HL-60 (cell line): ENCODE data around the gene AOPEP.
"Not testable (repeated sequence)": the region's sequence is repeated elsewhere in the genome, so short reads cannot be mapped to it uniquely, and the experiment has no call there.

ENCODE experiments used
- DNase-seq, 2 experiments: peaks; one replicate each; pipeline ENCODE4 v3.0.0-alpha.2; 2010 to 2020; ENCODE audit warnings: low read depth in 1 of 2, low spot score in 1 of 2
- H3K27ac ChIP-seq: fragments of 250-450 bp; sonication (Bioruptor Pico); replicated peaks from 2 replicates; pipeline ENCODE4 v1.5.1; 2020; ENCODE audit warnings: mild to moderate bottlenecking, moderate library complexity
- H3K27me3 ChIP-seq: fragments of 250-450 bp; sonication (Bioruptor Pico); 2 replicates; pipeline ENCODE4 v1.5.1; 2021; ENCODE audit warnings: mild to moderate bottlenecking, moderate library complexity; ENCODE audit not compliant: insufficient read depth, poor library complexity, severe bottlenecking
- H3K4me3 ChIP-seq: replicated peaks from 2 replicates; pipeline ENCODE4 v1.5.1; 2011; ENCODE audit warnings: mild to moderate bottlenecking, control low read depth, low read length; ENCODE audit not compliant: insufficient read depth
- CTCF ChIP-seq: IDR thresholded peaks from one replicate; pipeline ENCODE4 v1.5.1; 2011; ENCODE audit warnings: low read length, control low read depth, inconsistent platforms; ENCODE audit not compliant: insufficient read depth
- GABPA ChIP-seq: IDR thresholded peaks from 2 replicates; pipeline ENCODE4 v1.6.1; 2012; ENCODE audit warnings: low read depth
- POLR2AphosphoS5 ChIP-seq: IDR thresholded peaks from 2 replicates; pipeline ENCODE4 v1.6.1; 2012; ENCODE audit warnings: low read depth
- REST ChIP-seq: IDR thresholded peaks from 2 replicates; pipeline ENCODE4 v1.6.1; 2012; ENCODE audit warnings: low read depth; ENCODE audit not compliant: insufficient replicate concordance
- SPI1 ChIP-seq: IDR thresholded peaks from 2 replicates; pipeline ENCODE4 v1.6.1; 2012; ENCODE audit warnings: low read depth, mild to moderate bottlenecking, borderline replicate concordance

The AOPEP gene

GRCh38 chr9:94847486-94847885, 121.0 kb downstream of the AOPEP start:
- TF ChIP-seq SPI1 (no peak), POLR2AphosphoS5 (no peak), CTCF (no peak), REST (no peak)
- no peak overlapping the region for H3K27ac ChIP-seq
- DNase-seq: no peak
- H3K4me3 ChIP-seq: no peak overlapping the region
- H3K27me3 ChIP-seq: no peaks in the 10 kb centered on the region

- not testable (repeated sequence) for H3K27me3 ChIP-seq, H3K27ac ChIP-seq, H3K4me3 ChIP-seq, DNase-seq
These were observed 122.3 kb downstream of the AOPEP start for GRCh38 chr9:94848791-94849190.

- DNase-seq: no peak
- Histone ChIP-seq H3K27me3 (no peaks in the 10 kb centered on the region), H3K4me3 (no peak overlapping the region), H3K27ac (no peak overlapping the region)
- TF ChIP-seq CTCF (no peak), SPI1 (no peak), POLR2AphosphoS5 (no peak), REST (no peak), GABPA (no peak)
These were observed 124.3 kb downstream of the AOPEP start for GRCh38 chr9:94850540-94851434.

GRCh38 chr9:94851467-94851866, 125.0 kb downstream of the AOPEP start:
- Histone ChIP-seq H3K27me3 (no peaks in the 10 kb centered on the region), H3K27ac (no peak overlapping the region), H3K4me3 (no peak overlapping the region)
- DNase-seq: no peak
- TF ChIP-seq GABPA (no peak), REST (no peak), CTCF (no peak), POLR2AphosphoS5 (no peak), SPI1 (no peak)
